ENCODE measurements around the gene CTSD. TPM values are rescaled to one million over a fixed set of nuclear protein-coding genes. Genes with fewer than 3 reads are reported as not detected.

CTSD gene
- total RNA-seq, 1 donor from 2014 or later = 949 TPM

DNA sequence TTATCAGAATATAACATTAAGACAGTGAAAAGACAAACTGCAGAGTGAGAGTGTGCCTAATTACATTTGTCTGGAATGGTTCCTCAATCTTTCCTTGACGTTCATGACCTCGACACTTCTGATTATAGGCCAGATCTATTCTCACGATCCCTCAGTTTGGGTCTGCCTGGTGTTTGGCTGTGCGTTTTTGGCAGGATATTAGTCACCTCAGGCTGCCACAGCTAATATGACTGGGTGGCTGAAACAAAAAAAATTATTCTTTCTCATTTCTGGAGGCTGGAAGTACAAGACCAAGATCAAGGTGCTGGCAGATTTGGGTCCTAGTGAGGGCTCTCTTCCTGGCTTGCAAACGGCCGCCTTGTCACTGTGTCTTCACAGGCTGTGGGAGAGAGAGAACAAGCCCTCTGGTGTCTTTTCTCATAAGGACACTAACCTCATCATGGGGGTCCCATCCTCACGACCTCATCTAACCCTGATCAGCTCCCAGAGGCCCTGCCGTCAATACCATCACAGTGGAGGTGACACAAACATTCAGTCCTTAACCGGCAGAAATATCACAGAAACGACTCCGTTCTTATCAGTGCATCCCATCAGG lies 36.5 kb downstream of the CTSD start:
- no peaks in the 10 kb centered on the region for H3K36me3 Mint-ChIP-seq (ENCODE audit: low read depth)
- TF ChIP-seq, protein P1, sequence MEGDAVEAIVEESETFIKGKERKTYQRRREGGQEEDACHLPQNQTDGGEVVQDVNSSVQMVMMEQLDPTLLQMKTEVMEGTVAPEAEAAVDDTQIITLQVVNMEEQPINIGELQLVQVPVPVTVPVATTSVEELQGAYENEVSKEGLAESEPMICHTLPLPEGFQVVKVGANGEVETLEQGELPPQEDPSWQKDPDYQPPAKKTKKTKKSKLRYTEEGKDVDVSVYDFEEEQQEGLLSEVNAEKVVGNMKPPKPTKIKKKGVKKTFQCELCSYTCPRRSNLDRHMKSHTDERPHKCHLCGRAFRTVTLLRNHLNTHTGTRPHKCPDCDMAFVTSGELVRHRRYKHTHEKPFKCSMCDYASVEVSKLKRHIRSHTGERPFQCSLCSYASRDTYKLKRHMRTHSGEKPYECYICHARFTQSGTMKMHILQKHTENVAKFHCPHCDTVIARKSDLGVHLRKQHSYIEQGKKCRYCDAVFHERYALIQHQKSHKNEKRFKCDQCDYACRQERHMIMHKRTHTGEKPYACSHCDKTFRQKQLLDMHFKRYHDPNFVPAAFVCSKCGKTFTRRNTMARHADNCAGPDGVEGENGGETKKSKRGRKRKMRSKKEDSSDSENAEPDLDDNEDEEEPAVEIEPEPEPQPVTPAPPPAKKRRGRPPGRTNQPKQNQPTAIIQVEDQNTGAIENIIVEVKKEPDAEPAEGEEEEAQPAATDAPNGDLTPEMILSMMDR (IDR thresholded peaks at IDR 0.05) = no peak
- H3K4me3 Mint-ChIP-seq (ENCODE audit: unreplicated experiment) = no peak overlapping the region
- no peak overlapping the region for H3K27ac Mint-ChIP-seq (ENCODE audit: unreplicated experiment)
- H3K9me3 Mint-ChIP-seq (ENCODE audit: low read depth) = no peaks in the 10 kb centered on the region
- H3K27me3 Mint-ChIP-seq (ENCODE audit: low read depth) = peaks cover 52% of the 10 kb centered on the region
- peaks cover 6% of the 10 kb centered on the region for H3K4me1 Mint-ChIP-seq (ENCODE audit: low read depth)
- DNase-seq (ENCODE audit: low spot score) = no peak

DNA sequence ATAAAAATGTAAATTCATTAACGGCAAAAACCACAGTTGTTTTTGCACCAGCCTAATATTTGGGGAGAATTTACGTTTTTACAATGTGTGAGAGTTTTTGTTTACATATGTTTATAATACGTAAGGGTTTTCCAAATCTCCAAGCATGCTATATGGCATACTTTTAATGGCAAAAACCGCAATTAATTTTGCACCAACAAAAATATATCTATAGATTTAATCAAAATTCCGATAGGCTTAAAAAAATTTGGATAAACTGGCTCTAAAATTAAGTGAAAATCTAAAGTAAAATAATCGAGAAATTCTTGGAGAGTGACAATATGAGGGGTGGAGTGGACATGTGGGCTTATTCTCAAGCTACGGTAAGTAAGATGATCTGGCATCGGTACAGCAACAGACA lies 43.9 kb downstream of the CTSD start:
- no peak overlapping the region for H3K27ac Mint-ChIP-seq (ENCODE audit: unreplicated experiment)
- H3K36me3 Mint-ChIP-seq (ENCODE audit: low read depth) = no peaks in the 10 kb centered on the region
- no peak overlapping the region for H3K4me3 Mint-ChIP-seq (ENCODE audit: unreplicated experiment)
- TF ChIP-seq, protein P1 (IDR thresholded peaks at IDR 0.05) = no peak
- no peaks in the 10 kb centered on the region for H3K9me3 Mint-ChIP-seq (ENCODE audit: low read depth)
- H3K4me1 Mint-ChIP-seq (ENCODE audit: low read depth) = peaks cover under 1% of the 10 kb centered on the region
- no peak for DNase-seq (ENCODE audit: low spot score)
- peaks cover 23% of the 10 kb centered on the region for H3K27me3 Mint-ChIP-seq (ENCODE audit: low read depth)

DNA sequence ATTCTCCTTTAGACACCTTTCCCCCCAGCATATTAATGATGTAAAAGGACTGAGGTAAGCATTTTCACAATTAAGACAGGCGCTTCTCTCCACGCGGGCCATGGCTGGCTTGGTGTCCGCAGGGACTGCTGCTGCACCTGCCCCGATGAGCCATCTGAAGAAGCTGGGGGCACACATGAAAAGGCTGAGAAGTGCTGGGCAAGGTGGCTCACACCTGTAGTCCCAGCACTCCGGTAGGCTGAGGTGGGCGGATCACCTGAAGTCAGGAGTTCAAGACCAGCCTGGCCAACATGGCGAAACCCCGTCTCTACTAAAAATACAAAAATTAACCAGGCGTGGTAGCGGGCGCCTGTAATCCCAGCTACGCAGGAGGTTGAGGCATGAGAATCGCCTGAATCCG lies 45.4 kb downstream of the CTSD start:
- TF ChIP-seq, protein P1 (IDR thresholded peaks at IDR 0.05) = no peak
- Mint-ChIP-seq H3K27me3 (ENCODE audit: low read depth) (peaks cover 21% of the 10 kb centered on the region), H3K36me3 (ENCODE audit: low read depth) (no peaks in the 10 kb centered on the region), H3K4me1 (ENCODE audit: low read depth) (no peaks in the 10 kb centered on the region), H3K9me3 (ENCODE audit: low read depth) (no peaks in the 10 kb centered on the region), H3K4me3 (ENCODE audit: unreplicated experiment) (no peak overlapping the region), H3K27ac (ENCODE audit: unreplicated experiment) (no peak overlapping the region)
- DNase-seq (ENCODE audit: low spot score) = no peak

DNA sequence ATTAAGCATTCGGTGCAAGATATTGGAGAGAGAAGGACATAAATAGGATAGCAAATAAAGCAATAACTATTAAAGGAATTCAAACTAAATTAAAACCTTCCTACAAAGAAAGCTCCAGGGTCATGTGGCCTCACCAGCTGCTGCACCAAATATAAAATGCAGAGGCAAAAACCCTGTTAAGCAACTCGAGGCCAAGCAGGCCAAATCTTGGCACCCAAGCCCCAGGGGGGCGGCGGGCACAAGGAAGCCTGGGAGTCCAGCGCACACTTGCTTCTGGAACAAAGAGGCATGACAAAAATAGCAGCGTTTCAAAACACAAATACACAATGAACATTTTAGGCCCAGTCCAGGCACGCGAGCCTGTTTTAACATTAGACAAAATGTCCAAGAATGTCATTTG lies 46.0 kb downstream of the CTSD start:
- no peak for DNase-seq (ENCODE audit: low spot score)
- H3K27me3 Mint-ChIP-seq (ENCODE audit: low read depth) = peaks cover 21% of the 10 kb centered on the region
- no peak overlapping the region for H3K4me3 Mint-ChIP-seq (ENCODE audit: unreplicated experiment)
- no peak overlapping the region for H3K27ac Mint-ChIP-seq (ENCODE audit: unreplicated experiment)
- H3K36me3 Mint-ChIP-seq (ENCODE audit: low read depth) = no peaks in the 10 kb centered on the region
- H3K9me3 Mint-ChIP-seq (ENCODE audit: low read depth) = no peaks in the 10 kb centered on the region
- no peaks in the 10 kb centered on the region for H3K4me1 Mint-ChIP-seq (ENCODE audit: low read depth)
- TF ChIP-seq, protein P1 (IDR thresholded peaks at IDR 0.05) = no peak

DNA sequence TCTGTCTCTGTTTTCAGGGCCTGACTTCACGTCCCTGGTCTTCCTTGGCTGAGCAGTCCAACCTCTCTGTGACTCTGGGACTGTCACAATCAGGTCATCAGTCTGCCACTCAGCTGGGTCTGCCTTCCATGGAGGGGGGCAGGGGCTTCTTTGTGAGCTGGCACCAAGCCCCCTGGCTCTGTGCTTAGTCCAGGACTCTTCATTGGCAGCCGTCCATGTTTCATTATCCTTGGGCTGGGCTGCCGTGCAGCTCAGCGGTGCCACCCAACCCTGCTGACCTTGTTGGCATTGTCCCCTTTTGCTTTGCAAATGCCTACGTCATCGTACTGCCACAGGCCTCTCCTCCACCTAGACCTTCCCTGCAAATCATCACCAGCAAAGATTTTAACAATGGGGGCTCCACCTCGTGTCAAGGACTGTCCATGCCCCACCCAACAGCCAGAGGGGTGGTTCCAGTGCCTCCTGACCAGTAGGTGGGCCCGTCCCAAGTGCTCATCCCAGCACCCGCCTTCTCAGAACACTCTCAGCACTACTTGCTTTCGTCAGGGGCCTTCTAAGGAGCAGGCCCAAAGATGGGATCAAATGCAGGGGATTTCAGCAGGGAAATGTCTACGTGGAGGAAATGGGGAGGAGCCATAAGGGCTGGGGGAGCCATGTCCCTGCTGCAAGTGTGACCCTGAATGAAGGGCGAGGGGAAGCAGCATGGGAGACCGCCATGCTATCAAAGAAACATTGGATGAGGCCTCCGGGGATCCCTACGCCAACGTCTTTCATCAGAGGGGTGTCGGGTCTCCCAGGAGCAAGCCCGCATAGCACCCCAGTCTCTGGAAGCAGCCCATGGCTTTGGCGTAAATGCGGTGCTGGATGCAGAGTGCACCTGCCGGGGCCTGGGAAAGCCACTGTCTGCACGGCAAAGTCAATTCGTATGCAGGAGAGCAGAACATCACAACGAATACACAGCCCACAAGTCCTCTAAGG lies 48.5 kb downstream of the CTSD start:
- peaks cover 20% of the 10 kb centered on the region for H3K27me3 Mint-ChIP-seq (ENCODE audit: low read depth)
- H3K36me3 Mint-ChIP-seq (ENCODE audit: low read depth) = no peaks in the 10 kb centered on the region
- TF ChIP-seq, protein P1 (IDR thresholded peaks at IDR 0.05) = no peak
- H3K9me3 Mint-ChIP-seq (ENCODE audit: low read depth) = no peaks in the 10 kb centered on the region
- no peaks in the 10 kb centered on the region for H3K4me1 Mint-ChIP-seq (ENCODE audit: low read depth)
- H3K4me3 Mint-ChIP-seq (ENCODE audit: unreplicated experiment) = no peak overlapping the region
- DNase-seq (ENCODE audit: low spot score) = no peak
- no peak overlapping the region for H3K27ac Mint-ChIP-seq (ENCODE audit: unreplicated experiment)
